ENCODE results near the gene NRIP1.
A peak's percentile ranks its signal among the peaks of the same experiment; 100 is the strongest.

The NRIP1 gene

DNA sequence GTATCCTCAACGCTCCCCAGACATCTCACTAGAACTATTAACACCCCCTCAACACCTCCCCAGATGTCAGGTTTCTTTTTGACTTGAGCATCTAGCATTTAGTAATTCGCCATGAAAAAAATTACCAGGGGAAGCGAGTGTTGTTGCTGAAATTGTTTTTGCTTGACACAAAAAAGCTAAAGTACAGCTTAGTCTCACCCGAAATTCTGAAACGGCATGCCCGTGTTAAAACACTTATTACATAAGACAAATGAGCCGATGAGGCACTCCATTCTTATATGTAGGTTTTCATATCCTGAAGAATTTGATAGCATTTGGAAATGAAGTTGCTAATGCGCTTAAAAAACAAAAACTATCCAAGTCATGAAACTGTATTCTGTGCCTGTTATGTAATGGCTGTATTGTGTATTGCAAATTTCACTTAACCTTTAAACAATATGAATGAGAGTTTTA is 1.3 kb upstream of the NRIP1 start:
- Histone ChIP-seq H3K27ac (peak overlapping the region; percentile 98), H3K36me3 (no peaks in the 10 kb centered on the region; the same call in 1 of the 2 replicates), H3K27me3 (ENCODE audit: insufficient read depth, low read depth, severe bottlenecking) (no peaks in the 10 kb centered on the region), H3K9me3 (ENCODE audit: severe bottlenecking) (no peaks in the 10 kb centered on the region), H3K4me3 (ENCODE audit: low read depth, low read length) (peak overlapping the region; percentile 95)
- no peak for DNase-seq
- no peak for TF ChIP-seq CTCF (IDR thresholded peaks at IDR 0.05; ENCODE audit: low read depth, low read length)

GRCh38 chr21:15065392-15066122 is 757 bp upstream of the NRIP1 start:
- no peak for TF ChIP-seq CTCF (IDR thresholded peaks at IDR 0.05; ENCODE audit: low read depth, low read length)
- peak overlapping the region; percentile 95 for H3K4me3 ChIP-seq (ENCODE audit: low read depth, low read length)
- peak overlapping the region; percentile 98 for H3K27ac ChIP-seq
- H3K27me3 ChIP-seq (ENCODE audit: insufficient read depth, low read depth, severe bottlenecking) = no peaks in the 10 kb centered on the region
- peak; percentile 88 for DNase-seq
- no peaks in the 10 kb centered on the region; the same call in 1 of the 2 replicates for H3K36me3 ChIP-seq
- H3K9me3 ChIP-seq (ENCODE audit: severe bottlenecking) = no peaks in the 10 kb centered on the region

GRCh38 chr21:15063814-15064575 is 805 bp downstream of the NRIP1 start:
- Histone ChIP-seq H3K27me3 (ENCODE audit: insufficient read depth, low read depth, severe bottlenecking) (no peaks in the 10 kb centered on the region), H3K27ac (peak overlapping the region; percentile 98), H3K4me3 (ENCODE audit: low read depth, low read length) (peak overlapping the region; percentile 95), H3K9me3 (ENCODE audit: severe bottlenecking) (no peaks in the 10 kb centered on the region), H3K36me3 (no peaks in the 10 kb centered on the region; the same call in 1 of the 2 replicates)
- DNase-seq = peak; percentile 30
- no peak for TF ChIP-seq CTCF (IDR thresholded peaks at IDR 0.05; ENCODE audit: low read depth, low read length)

GRCh38 chr21:15063081-15063813 is 1.6 kb downstream of the NRIP1 start:
- H3K27ac ChIP-seq = peak overlapping the region; percentile 98
- no peak for DNase-seq
- H3K36me3 ChIP-seq = no peaks in the 10 kb centered on the region; the same call in 1 of the 2 replicates
- H3K9me3 ChIP-seq (ENCODE audit: severe bottlenecking) = no peaks in the 10 kb centered on the region
- peak overlapping the region; percentile 95 for H3K4me3 ChIP-seq (ENCODE audit: low read depth, low read length)
- no peaks in the 10 kb centered on the region for H3K27me3 ChIP-seq (ENCODE audit: insufficient read depth, low read depth, severe bottlenecking)
- TF ChIP-seq CTCF (IDR thresholded peaks at IDR 0.05; ENCODE audit: low read depth, low read length) = no peak

GRCh38 chr21:15062606-15062965 is 2.2 kb downstream of the NRIP1 start:
- H3K4me3 ChIP-seq (ENCODE audit: low read depth, low read length) = peak overlapping the region; percentile 95
- DNase-seq = no peak
- no peaks in the 10 kb centered on the region for H3K27me3 ChIP-seq (ENCODE audit: insufficient read depth, low read depth, severe bottlenecking)
- H3K36me3 ChIP-seq = no peaks in the 10 kb centered on the region; the same call in 1 of the 2 replicates
- H3K9me3 ChIP-seq (ENCODE audit: severe bottlenecking) = no peaks in the 10 kb centered on the region
- peak overlapping the region; percentile 98; the same call in 1 of the 2 replicates for H3K27ac ChIP-seq
- no peak for TF ChIP-seq CTCF (IDR thresholded peaks at IDR 0.05; ENCODE audit: low read depth, low read length)

Data from WERI-Rb-1 (cell line).